IMR-90 (cell line): Measurements from ENCODE around the gene CALU. TPM values are rescaled to one million over a fixed set of nuclear protein-coding genes. Genes with fewer than 3 reads are reported as not detected.
A peak's percentile ranks its signal among the peaks of the same experiment; 100 is the strongest.

Experiments used
- ATAC-seq: fragments of 200-7000 bp; cut with Tn5 transposase; 2 replicates; pipeline ENCODE4 v1.9.1; 2020; ENCODE audit warnings: low read depth, mild to moderate bottlenecking, moderate library complexity
- BruUV-seq: library from RNA; stranded (reverse); fragments of 400-500 nt; replicated peaks from 2 replicates; lab custom pipeline; 2021; lab: Mats Ljungman, UMichigan
- CTCF ChIA-PET: fragments of 300-600 bp; formaldehyde crosslinking; extraction: SDS; loops from one replicate; lab custom pipeline; 2021; ENCODE audit warnings: antibody characterized with exemption; lab: Yijun Ruan, JAX
- POLR2A ChIA-PET: fragments of 300-600 bp; sonication (Branson Sonifier 250); formaldehyde crosslinking; loops from one replicate; lab custom pipeline; 2022; ENCODE audit warnings: antibody characterized with exemption; ENCODE audit not compliant: unreplicated experiment; lab: Charles Lee
- DNase-seq: peaks from one replicate; pipeline ENCODE4 v3.0.0; 2013
- H2AFZ ChIP-seq: replicated peaks from 2 replicates; pipeline ENCODE3; 2013; ENCODE audit warnings: low read length, mild to moderate bottlenecking; ENCODE audit not compliant: poor library complexity
- H2AK5ac ChIP-seq: 2 replicates; pipeline ENCODE4 v1.6.1; 2013; ENCODE audit warnings: low read depth, low read length, inconsistent platforms
- H2AK9ac ChIP-seq: replicated peaks from 2 replicates; pipeline ENCODE3; 2013; ENCODE audit warnings: mild to moderate bottlenecking, low read depth, low read length, moderate library complexity; ENCODE audit not compliant: poor library complexity
- H2BK120ac ChIP-seq: 2 replicates; pipeline ENCODE4 v1.6.1; 2013; ENCODE audit warnings: low read depth, low read length, inconsistent platforms
- H2BK15ac ChIP-seq: 3 replicates; pipeline ENCODE4 v1.6.1; 2013; ENCODE audit warnings: low read depth, low read length, inconsistent platforms
- H2BK20ac ChIP-seq: 2 replicates; pipeline ENCODE4 v1.6.1; 2013; ENCODE audit warnings: low read depth, mild to moderate bottlenecking, inconsistent platforms, low read length, moderate library complexity
- H2BK5ac ChIP-seq: 2 replicates; pipeline ENCODE4 v1.6.1; 2013; ENCODE audit warnings: mild to moderate bottlenecking, low read depth, low read length, inconsistent platforms; ENCODE audit not compliant: poor library complexity, severe bottlenecking
- H3K14ac ChIP-seq: replicated peaks from 2 replicates; pipeline ENCODE4 v1.6.1; 2013; ENCODE audit warnings: low read depth, low read length, inconsistent platforms
- H3K18ac ChIP-seq: 2 replicates; pipeline ENCODE4 v1.6.1; 2013; ENCODE audit warnings: low read depth, low read length, control low read depth
- H3K23ac ChIP-seq: 2 replicates; pipeline ENCODE4 v1.6.1; 2013; ENCODE audit warnings: low read depth, low read length, inconsistent platforms
- H3K27ac ChIP-seq: 2 replicates; pipeline ENCODE4 v1.5.1; 2013; ENCODE audit warnings: mild to moderate bottlenecking, control low read depth, low read length; ENCODE audit not compliant: insufficient read depth
- H3K27me3 ChIP-seq: 2 replicates; pipeline ENCODE4 v1.6.1; 2013; ENCODE audit warnings: low read length; ENCODE audit not compliant: control insufficient read depth, insufficient read depth
- H3K36me3 ChIP-seq: 2 replicates; pipeline ENCODE4 v1.6.1; 2013; ENCODE audit warnings: low read length, mixed read lengths; ENCODE audit not compliant: control insufficient read depth, insufficient read depth
- H3K4ac ChIP-seq: 2 replicates; pipeline ENCODE4 v1.6.1; 2013; ENCODE audit warnings: low read depth, low read length, inconsistent platforms
- H3K4me1 ChIP-seq: 2 replicates; pipeline ENCODE4 v1.6.1; 2013; ENCODE audit warnings: low read length, mixed read lengths; ENCODE audit not compliant: control insufficient read depth, insufficient read depth
- H3K4me2 ChIP-seq: 2 replicates; pipeline ENCODE4 v1.6.1; 2013; ENCODE audit warnings: low read depth, mild to moderate bottlenecking, control low read depth, low read length, moderate library complexity
- H3K4me3 ChIP-seq: 2 replicates; pipeline ENCODE4 v1.5.1; 2013; ENCODE audit warnings: low read depth, mild to moderate bottlenecking, control low read depth, low read length, moderate library complexity; ENCODE audit not compliant: insufficient read depth
- H3K56ac ChIP-seq: 2 replicates; pipeline ENCODE4 v1.6.1; 2013; ENCODE audit warnings: low read length, inconsistent platforms; ENCODE audit not compliant: insufficient read depth; ENCODE audit errors: extremely low read depth
- H3K79me1 ChIP-seq, 2 experiments: 2 replicates each; pipeline ENCODE4 v1.6.1; 2013; ENCODE audit warnings: low read length in 2 of 2, inconsistent platforms in 1 of 2, low read depth in 1 of 2
- H3K9ac ChIP-seq: 2 replicates; pipeline ENCODE4 v1.6.1; 2013; ENCODE audit warnings: low read depth, low read length, control low read depth
- H3K9me1 ChIP-seq: 2 replicates; pipeline ENCODE4 v1.6.1; 2013; ENCODE audit warnings: low read length, inconsistent platforms; ENCODE audit not compliant: insufficient read depth
- H3K9me3 ChIP-seq: 2 replicates; pipeline ENCODE4 v1.6.1; 2013; ENCODE audit warnings: low read length; ENCODE audit not compliant: control insufficient read depth, insufficient read depth
- H4K20me1 ChIP-seq: 2 replicates; pipeline ENCODE4 v1.6.1; 2013; ENCODE audit warnings: low read length, inconsistent platforms; ENCODE audit not compliant: insufficient read depth
- H4K5ac ChIP-seq: 2 replicates; pipeline ENCODE4 v1.6.1; 2013; ENCODE audit warnings: mild to moderate bottlenecking, low read depth, low read length, control low read depth
- H4K8ac ChIP-seq, 2 experiments: 2 replicates each; pipeline ENCODE4 v1.6.1; 2013; ENCODE audit warnings: low read depth in 2 of 2, low read length in 2 of 2, control low read depth in 1 of 2, inconsistent platforms in 1 of 2
- H4K91ac ChIP-seq: 2 replicates; pipeline ENCODE4 v1.6.1; 2013; ENCODE audit warnings: low read depth, low read length, inconsistent platforms; ENCODE audit not compliant: insufficient read depth
- MAFK ChIP-seq: IDR thresholded peaks from 2 replicates; pipeline ENCODE4 v1.6.1; 2012; ENCODE audit warnings: low read depth, low read length, improper control_type of control experiment
- RFX5 ChIP-seq: IDR thresholded peaks from 2 replicates; pipeline ENCODE4 v1.8.0; 2012; ENCODE audit warnings: low read depth, mild to moderate bottlenecking, low read length, moderate library complexity
- WGBS, 2 experiments: methylation state at CpG; one replicate each; pipeline versions ENCODE4 v1.1.5 to v1.1.7; 2013; ENCODE audit warnings: missing lambda C conversion rate in 2 of 2; ENCODE audit not compliant: insufficient read length in 1 of 2; ENCODE audit errors: extremely low coverage in 2 of 2; 5-methylcytosine and 5-hydroxymethylcytosine counted together
- dilution Hi-C: fragments of 300-500 bp; cut with HindIII; formaldehyde crosslinking; loops from one replicate; pipeline ENCODE4 v1.14.3; 2018; ENCODE audit warnings: low sequenced_read_pairs; ENCODE audit not compliant: unreplicated experiment
- in situ Hi-C: fragments of 300-500 bp; cut with MboI; formaldehyde crosslinking; loops from 3 replicates; pipeline ENCODE4 v1.14.3; 2019; ENCODE audit warnings: low sequenced_read_pairs, inconsistent platforms, mixed read lengths
- intact Hi-C: fragments of 100-400 bp; cut with micrococcal nuclease; formaldehyde crosslinking; loops from 2 replicates; pipeline ENCODE4 v1.10.0; 2022
- polyA plus RNA-seq, 3 experiments: library from polyadenylated mRNA; depleted of rRNA; stranded (reverse); fragments of >200 nt; gene quantifications; 2 replicates each; pipeline ENCODE4 v1.2.3, GENCODE V29; 2012; ENCODE audit warnings: low replicate concordance in 1 of 3
- total RNA-seq: library from RNA; depleted of rRNA; stranded (reverse); fragments of >200 nt; gene quantifications from 2 replicates; pipeline ENCODE4 v1.2.3, GENCODE V29; 2012

Gene CALU
- total and polyA plus RNA-seq, 2 of the 4 experiments (the other 2 are of a cell fraction) = 421 to 525 TPM

GRCh38 chr7:128758553-128758952 lies 19.4 kb downstream of the CALU start:
- Histone ChIP-seq H2BK5ac (no peak overlapping the region), H3K56ac (no peak overlapping the region), H2AFZ (no peak overlapping the region), H3K36me3 (peaks cover 38% of the 10 kb centered on the region), H3K9me3 (no peaks in the 10 kb centered on the region), H3K14ac (no peak overlapping the region), H3K79me1 (peaks cover 28 to 59% of the 10 kb centered on the region in 2 experiments), H3K4me1 (peaks cover 11% of the 10 kb centered on the region), H3K4me2 (no peak overlapping the region), H3K27me3 (no peaks in the 10 kb centered on the region), H3K23ac (no peak overlapping the region), H4K20me1 (peaks cover 74% of the 10 kb centered on the region), H4K91ac (no peak overlapping the region), H2BK20ac (no peak overlapping the region), H3K4ac (no peak overlapping the region), H2AK5ac (no peak overlapping the region), H2AK9ac (no peak overlapping the region), H3K18ac (no peak overlapping the region), H3K9ac (no peak overlapping the region), H3K9me1 (peaks cover 9% of the 10 kb centered on the region), H2BK120ac (no peak overlapping the region), H4K8ac (0 out of 4 replicates have a peak overlapping the region, but pooled peaks of 1 of the 2 experiments have one; percentile 23), H4K5ac (no peak overlapping the region), H2BK15ac (no peak overlapping the region), H3K27ac (no peak overlapping the region), H3K4me3 (no peak overlapping the region)
- ChIA-PET POLR2A (no interaction called here), CTCF (no interaction called here)
- TF ChIP-seq RFX5 (no peak), MAFK (peak; percentile 49)
- in situ Hi-C loops = no loop called here
- no peak for DNase-seq
- ATAC-seq = no peak
- no TSS peak for BruUV-seq
- WGBS, 2 experiments = no CpG with 5 or more reads among the region's 1 CpG
- dilution Hi-C loops = no loop called here
- intact Hi-C loops = no loop called here
